Loucy (cell line): ENCODE data around the gene TFB1M.

Experiments used
- EZH2phosphoT487 ChIP-seq: fragments of 200-600 bp; IDR thresholded peaks from 2 replicates; pipeline ENCODE4 v1.6.1; 2018; ENCODE audit warnings: antibody characterized with exemption, mild to moderate bottlenecking, moderate library complexity, borderline replicate concordance
- TF ChIP-seq, protein P1 (sequence below): fragments of 200-600 bp; sonication (generic); conservative IDR thresholded peaks from 2 replicates; pipeline ENCODE4 v1.5.1; 2014; ENCODE audit warnings: mild to moderate bottlenecking, antibody characterized with exemption, low read length

DNA sequence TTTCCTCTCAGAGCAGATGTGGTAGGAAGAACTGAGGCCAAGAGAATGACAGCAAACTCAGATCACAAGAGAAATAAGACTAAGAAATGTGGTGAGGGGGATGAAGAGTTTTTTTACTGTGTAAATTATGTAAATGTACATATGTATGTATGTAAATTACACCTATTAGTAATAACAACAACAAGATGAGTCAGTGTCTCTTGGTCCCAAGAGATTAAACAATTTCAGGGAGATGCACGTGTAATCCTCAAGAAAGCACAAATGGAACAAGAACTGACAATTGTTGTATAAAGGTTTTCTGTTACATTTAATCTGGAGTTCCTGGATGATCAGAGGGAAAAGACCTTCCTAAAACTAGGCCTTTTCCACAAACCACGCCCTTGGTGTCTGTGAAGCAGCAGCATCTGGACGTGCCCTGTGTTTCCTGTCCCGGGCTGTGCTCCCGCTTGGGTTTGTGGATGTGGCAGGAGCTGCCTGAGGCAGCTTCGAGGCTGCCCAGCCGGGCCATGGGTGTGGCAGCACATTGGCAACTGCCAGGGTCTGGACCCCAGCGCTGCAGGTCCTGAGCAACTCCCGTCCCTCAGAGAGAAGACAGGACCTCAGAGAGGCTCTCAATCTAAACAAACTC is 49.5 kb downstream of the TFB1M start:
- TF ChIP-seq, protein P1, sequence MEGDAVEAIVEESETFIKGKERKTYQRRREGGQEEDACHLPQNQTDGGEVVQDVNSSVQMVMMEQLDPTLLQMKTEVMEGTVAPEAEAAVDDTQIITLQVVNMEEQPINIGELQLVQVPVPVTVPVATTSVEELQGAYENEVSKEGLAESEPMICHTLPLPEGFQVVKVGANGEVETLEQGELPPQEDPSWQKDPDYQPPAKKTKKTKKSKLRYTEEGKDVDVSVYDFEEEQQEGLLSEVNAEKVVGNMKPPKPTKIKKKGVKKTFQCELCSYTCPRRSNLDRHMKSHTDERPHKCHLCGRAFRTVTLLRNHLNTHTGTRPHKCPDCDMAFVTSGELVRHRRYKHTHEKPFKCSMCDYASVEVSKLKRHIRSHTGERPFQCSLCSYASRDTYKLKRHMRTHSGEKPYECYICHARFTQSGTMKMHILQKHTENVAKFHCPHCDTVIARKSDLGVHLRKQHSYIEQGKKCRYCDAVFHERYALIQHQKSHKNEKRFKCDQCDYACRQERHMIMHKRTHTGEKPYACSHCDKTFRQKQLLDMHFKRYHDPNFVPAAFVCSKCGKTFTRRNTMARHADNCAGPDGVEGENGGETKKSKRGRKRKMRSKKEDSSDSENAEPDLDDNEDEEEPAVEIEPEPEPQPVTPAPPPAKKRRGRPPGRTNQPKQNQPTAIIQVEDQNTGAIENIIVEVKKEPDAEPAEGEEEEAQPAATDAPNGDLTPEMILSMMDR, result no peak
- TF ChIP-seq EZH2phosphoT487, result no peak
